GM18519 (cell line): ENCODE results near the gene LCK.
"Not testable (repeated sequence)": the region's sequence is repeated elsewhere in the genome, so short reads cannot be mapped to it uniquely, and the experiment has no call there.

Experiments used
- ATAC-seq: cut with Tn5 transposase; IDR thresholded peaks from one replicate; pipeline ENCODE4 v1.9.1; 2021; ENCODE audit warnings: mild to moderate bottlenecking, moderate library complexity; ENCODE audit not compliant: unreplicated experiment, low FRiP score

LCK gene

GRCh38 chr1:32239337-32239736, 11.7 kb upstream of the LCK start:
- no peak for ATAC-seq

GRCh38 chr1:32239790-32240139, 11.3 kb upstream of the LCK start:
- ATAC-seq, result no peak

- ATAC-seq, result no peak
Observed at GRCh38 chr1:32240140-32240951, 10.7 kb upstream of the LCK start.

- no peak for ATAC-seq
Observed at GRCh38 chr1:32241001-32241763, 9.9 kb upstream of the LCK start.

GRCh38 chr1:32242341-32242851, 8.7 kb upstream of the LCK start:
- no peak for ATAC-seq

GRCh38 chr1:32246888-32247273, 4.2 kb upstream of the LCK start, which contains the start of gene FAM167B:
FAM167B (plus strand) TSS chr1:32247222; CDS start chr1:32247422, 200 bp downstream.
- ATAC-seq, result no peak

GRCh38 chr1:32247452-32247851, 3.6 kb upstream of the LCK start:
- no peak for ATAC-seq

- no peak for ATAC-seq
Observed at GRCh38 chr1:32247983-32248889, 2.8 kb upstream of the LCK start.

GRCh38 chr1:32249831-32250525, 1.1 kb upstream of the LCK start:
- ATAC-seq, result no peak

GRCh38 chr1:32255072-32256071, 4.3 kb downstream of the LCK start:
- no peak for ATAC-seq

GRCh38 chr1:32256473-32257226, 5.6 kb downstream of the LCK start:
- ATAC-seq, result no peak

- no peak for ATAC-seq
Observed at GRCh38 chr1:32257227-32257508, 6.1 kb downstream of the LCK start.

GRCh38 chr1:32263236-32263593, 12.2 kb downstream of the LCK start:
- not testable (repeated sequence) for ATAC-seq

GRCh38 chr1:32263744-32264143, 12.7 kb downstream of the LCK start:
- no peak for ATAC-seq

GRCh38 chr1:32265846-32266245, 14.8 kb downstream of the LCK start:
- no peak for ATAC-seq

GRCh38 chr1:32266921-32267591, 16.0 kb downstream of the LCK start:
- ATAC-seq, result no peak

GRCh38 chr1:32269744-32270143, 18.7 kb downstream of the LCK start:
- no peak for ATAC-seq
